ENCODE data around the gene ODF4.
A peak's percentile ranks its signal among the peaks of the same experiment; 100 is the strongest.
"Not testable (repeated sequence)": the region's sequence is repeated elsewhere in the genome, so short reads cannot be mapped to it uniquely, and the experiment has no call there.

Gene ODF4

DNA sequence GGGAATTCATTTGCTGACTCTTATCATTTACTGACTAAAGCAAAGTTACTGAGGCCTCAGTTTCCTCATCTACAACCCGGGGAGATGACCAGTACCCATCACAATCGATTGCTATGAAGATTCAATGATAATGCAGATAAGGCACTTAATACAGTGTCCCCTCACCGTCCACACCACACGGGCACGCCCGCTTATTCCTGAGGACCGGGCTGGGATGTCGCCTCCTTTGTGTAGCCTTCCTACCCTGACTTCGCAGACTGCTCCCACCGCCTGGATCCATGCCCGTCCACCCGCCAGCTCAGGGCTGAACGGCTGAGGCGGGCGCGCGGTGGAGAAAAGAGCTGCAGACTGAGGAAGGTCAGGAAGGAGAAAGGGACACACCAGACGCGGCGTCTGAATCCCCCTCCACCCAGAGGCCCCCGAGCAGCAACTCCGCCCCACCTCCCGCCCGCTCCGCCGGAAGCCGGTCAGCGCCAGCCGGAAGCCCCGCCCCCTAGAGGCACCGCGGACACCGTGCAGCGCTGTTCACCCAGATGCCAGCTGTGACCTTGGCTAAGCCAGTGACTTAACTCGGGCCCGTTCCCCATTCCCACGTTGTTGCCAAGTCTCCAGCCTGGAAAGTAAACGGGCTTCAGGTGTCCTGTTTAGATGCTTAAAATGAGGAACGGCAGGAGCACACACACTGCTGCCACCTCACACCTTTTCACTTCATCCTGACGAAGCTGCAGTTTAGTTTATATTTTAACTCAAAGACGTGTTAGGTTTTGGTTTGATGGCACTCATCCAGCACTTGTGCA, 36.8 kb downstream of the ODF4 start, which contains the start of gene KRABD2:
Gene KRABD2, minus strand, starts transcription at position 434 of the 797 bp plus-strand sequence.
- H3K9ac ChIP-seq (ENCODE audit: low read length in 5 of 5): peak within 1 kb of the TSS; percentile 93 to 97 (median 93)
- peaks cover 5 to 43% (median 35%) of the 10 kb centered on the region in 5 donors for H3K4me1 ChIP-seq (ENCODE audit: control insufficient read depth in 5 of 5, insufficient read depth in 5 of 5, low read length in 5 of 5)
- peak within 1 kb of the TSS; percentile 84 to 96 (median 96) for H3K4me3 ChIP-seq (ENCODE audit: low read depth in 1 of 5, low read length in 5 of 5)
- H3K27ac ChIP-seq (ENCODE audit: low read depth, low read length): peak within 1 kb of the TSS; percentile 86
- H3K9me3 ChIP-seq (ENCODE audit: control insufficient read depth in 5 of 5, low read length in 5 of 5): no peaks in the 10 kb centered on the region
- H3K36me3 ChIP-seq (ENCODE audit: control insufficient read depth in 5 of 5, insufficient read depth in 5 of 5, low read length in 5 of 5): peaks cover 20 to 46% (median 41%) of the 10 kb centered on the region in 5 donors
- no peaks in the 10 kb centered on the region for H3K27me3 ChIP-seq (ENCODE audit: control insufficient read depth in 5 of 5, insufficient read depth in 4 of 5, low read length in 5 of 5)

DNA sequence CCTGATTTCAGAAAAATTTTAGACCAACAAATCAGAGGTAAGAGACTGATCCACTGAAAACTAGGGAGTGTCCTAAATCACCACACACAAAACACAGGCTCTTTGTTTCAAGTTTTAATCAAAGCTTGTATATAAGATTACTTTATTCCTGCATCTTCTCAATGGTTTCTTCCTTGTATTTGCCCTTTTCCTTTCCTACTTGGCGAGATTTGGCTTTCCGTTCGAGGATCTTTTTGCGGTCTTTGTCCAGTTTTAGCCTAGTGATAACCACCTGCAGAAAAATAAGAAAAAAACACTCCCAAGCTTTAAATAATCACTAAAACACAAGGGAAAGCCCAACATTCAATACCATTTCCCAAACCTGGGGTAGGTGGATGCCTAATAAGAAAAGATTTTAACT, 37.8 kb downstream of the ODF4 start:
- Histone ChIP-seq H3K4me3 (ENCODE audit: low read depth in 1 of 5, low read length in 5 of 5) (no peak overlapping the region), H3K27me3 (ENCODE audit: control insufficient read depth in 5 of 5, insufficient read depth in 4 of 5, low read length in 5 of 5) (no peaks in the 10 kb centered on the region), H3K9ac (ENCODE audit: low read length in 5 of 5) (no peak overlapping the region), H3K36me3 (ENCODE audit: control insufficient read depth in 5 of 5, insufficient read depth in 5 of 5, low read length in 5 of 5) (peaks cover 20 to 47% (median 43%) of the 10 kb centered on the region in 5 donors), H3K27ac (ENCODE audit: low read depth, low read length) (peak overlapping the region; percentile 86), H3K4me1 (ENCODE audit: control insufficient read depth in 5 of 5, insufficient read depth in 5 of 5, low read length in 5 of 5) (peaks cover 10 to 47% (median 45%) of the 10 kb centered on the region in 5 donors), H3K9me3 (ENCODE audit: control insufficient read depth in 5 of 5, low read length in 5 of 5) (no peaks in the 10 kb centered on the region)

DNA sequence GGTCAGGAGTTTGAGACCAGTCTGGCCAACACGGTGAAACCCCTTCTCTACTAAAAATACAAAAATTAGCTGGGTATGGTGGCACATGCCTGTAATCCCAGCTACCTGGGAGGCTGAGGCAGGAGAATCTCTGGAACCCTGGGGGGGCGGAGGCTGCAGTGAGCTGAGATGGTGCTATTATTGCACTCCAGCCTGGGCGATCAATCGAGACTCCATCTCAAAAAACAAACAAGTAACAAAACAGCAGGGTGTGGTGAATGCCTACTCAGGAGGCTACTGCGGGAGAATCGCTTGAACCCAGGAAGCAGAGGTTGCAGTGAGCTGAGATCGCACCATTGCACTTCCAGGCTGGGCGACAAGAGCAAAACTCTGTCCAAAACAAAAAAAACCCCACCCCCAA, 38.5 kb downstream of the ODF4 start:
- Histone ChIP-seq H3K4me1 (ENCODE audit: control insufficient read depth in 5 of 5, insufficient read depth in 5 of 5, low read length in 5 of 5) (peaks cover 10 to 49% (median 47%) of the 10 kb centered on the region in 5 donors), H3K36me3 (ENCODE audit: control insufficient read depth in 5 of 5, insufficient read depth in 5 of 5, low read length in 5 of 5) (peaks cover 20 to 47% (median 43%) of the 10 kb centered on the region in 5 donors)
- not testable (repeated sequence) for H3K9ac ChIP-seq (ENCODE audit: low read length in 5 of 5); H3K27me3 ChIP-seq (ENCODE audit: control insufficient read depth in 5 of 5, insufficient read depth in 4 of 5, low read length in 5 of 5); H3K4me3 ChIP-seq (ENCODE audit: low read depth in 1 of 5, low read length in 5 of 5); H3K9me3 ChIP-seq (ENCODE audit: control insufficient read depth in 5 of 5, low read length in 5 of 5); H3K27ac ChIP-seq (ENCODE audit: low read depth, low read length)

DNA sequence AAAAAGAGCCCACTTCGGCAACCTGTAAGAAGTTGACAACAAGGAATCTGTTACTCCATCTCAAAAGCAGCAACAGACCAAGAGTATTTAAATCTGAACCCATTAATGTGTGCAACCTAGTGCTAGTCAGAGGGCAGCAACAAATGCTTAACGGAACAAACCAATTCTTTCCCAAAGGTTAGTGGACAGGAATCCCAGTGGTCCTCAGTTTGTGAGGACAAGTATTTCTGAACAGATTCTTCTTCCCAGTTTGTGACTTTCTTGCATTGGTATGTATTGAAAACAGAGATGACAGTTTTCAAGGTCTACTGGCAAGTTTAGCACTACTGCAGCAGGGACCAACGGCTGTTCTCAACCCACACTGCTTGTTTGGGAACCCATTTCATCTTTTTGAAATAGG, 40.4 kb downstream of the ODF4 start:
- peaks cover 12 to 66% (median 59%) of the 10 kb centered on the region in 5 donors for H3K4me1 ChIP-seq (ENCODE audit: control insufficient read depth in 5 of 5, insufficient read depth in 5 of 5, low read length in 5 of 5)
- H3K9ac ChIP-seq (ENCODE audit: low read length in 5 of 5): no peak overlapping the region
- no peak overlapping the region for H3K4me3 ChIP-seq (ENCODE audit: low read depth in 1 of 5, low read length in 5 of 5)
- H3K9me3 ChIP-seq (ENCODE audit: control insufficient read depth in 5 of 5, low read length in 5 of 5): no peaks in the 10 kb centered on the region
- H3K27me3 ChIP-seq (ENCODE audit: control insufficient read depth in 5 of 5, insufficient read depth in 4 of 5, low read length in 5 of 5): no peaks in the 10 kb centered on the region
- no peak overlapping the region for H3K27ac ChIP-seq (ENCODE audit: low read depth, low read length)
- H3K36me3 ChIP-seq (ENCODE audit: control insufficient read depth in 5 of 5, insufficient read depth in 5 of 5, low read length in 5 of 5): peaks cover 20 to 47% (median 43%) of the 10 kb centered on the region in 5 donors

DNA sequence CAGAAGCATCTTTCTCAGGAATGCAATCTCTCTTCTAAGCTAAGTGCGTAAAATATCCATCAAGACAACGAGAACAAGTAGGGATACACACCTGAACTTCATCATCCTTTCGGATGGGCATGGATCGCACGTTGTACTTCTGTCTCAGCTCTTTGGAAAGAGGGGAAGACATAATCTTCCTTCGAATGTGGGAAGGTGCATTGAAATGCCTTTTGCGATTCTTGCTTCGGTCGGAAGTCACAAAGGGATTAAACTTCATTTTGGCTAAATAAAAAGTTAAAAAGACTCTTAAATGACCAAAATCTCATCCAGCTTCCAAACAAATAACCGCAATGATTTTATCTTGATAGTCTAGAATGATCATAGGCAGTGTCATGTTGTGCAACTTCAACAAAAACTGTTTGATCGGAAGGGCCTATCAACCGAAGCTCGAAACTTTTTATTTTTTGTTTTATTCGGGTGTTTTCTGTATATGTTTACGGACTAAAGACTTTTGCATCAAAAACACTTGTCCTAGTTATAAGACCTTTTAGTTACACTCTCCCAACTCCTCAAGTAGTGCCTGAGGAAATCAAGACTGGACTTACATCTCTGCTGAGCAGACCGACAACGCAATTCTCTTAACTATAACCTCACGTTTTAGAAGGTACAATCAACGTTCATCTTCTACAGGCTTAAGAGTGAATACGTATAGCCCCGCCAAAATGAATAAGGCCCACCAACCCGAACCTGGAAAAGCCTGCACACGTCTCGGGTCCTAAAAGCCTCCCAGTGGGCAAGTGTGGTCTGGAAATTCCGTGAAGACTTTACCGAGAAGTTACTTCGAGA, 42.6 kb downstream of the ODF4 start:
- Histone ChIP-seq H3K9me3 (ENCODE audit: control insufficient read depth in 5 of 5, low read length in 5 of 5) (no peaks in the 10 kb centered on the region), H3K36me3 (ENCODE audit: control insufficient read depth in 5 of 5, insufficient read depth in 5 of 5, low read length in 5 of 5) (peaks cover 20 to 42% (median 41%) of the 10 kb centered on the region in 5 donors), H3K27ac (ENCODE audit: low read depth, low read length) (peak overlapping the region; percentile 69), H3K9ac (ENCODE audit: low read length in 5 of 5) (peak overlapping the region; percentile 81 to 93 (median 88)), H3K27me3 (ENCODE audit: control insufficient read depth in 5 of 5, insufficient read depth in 4 of 5, low read length in 5 of 5) (no peaks in the 10 kb centered on the region), H3K4me1 (ENCODE audit: control insufficient read depth in 5 of 5, insufficient read depth in 5 of 5, low read length in 5 of 5) (peaks cover 10 to 50% (median 44%) of the 10 kb centered on the region in 5 donors), H3K4me3 (ENCODE audit: low read depth in 1 of 5, low read length in 5 of 5) (peak overlapping the region; percentile 87 to 97 (median 91))

DNA sequence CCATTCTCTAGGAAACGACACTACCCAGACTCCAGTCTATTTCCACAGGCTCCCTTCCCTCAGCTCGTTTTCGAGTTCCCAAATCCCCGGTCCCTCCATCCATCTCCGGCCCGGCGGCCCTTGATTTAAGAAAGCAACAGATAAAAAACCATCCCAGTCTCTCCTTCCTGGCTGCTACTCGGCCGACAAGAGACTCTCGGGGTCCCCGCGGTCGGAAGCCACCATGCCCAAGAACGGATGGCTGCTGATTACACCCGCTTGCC, 43.2 kb downstream of the ODF4 start:
- Histone ChIP-seq H3K36me3 (ENCODE audit: control insufficient read depth in 5 of 5, insufficient read depth in 5 of 5, low read length in 5 of 5) (peaks cover 20 to 39% (median 36%) of the 10 kb centered on the region in 5 donors), H3K4me1 (ENCODE audit: control insufficient read depth in 5 of 5, insufficient read depth in 5 of 5, low read length in 5 of 5) (peaks cover 10 to 50% (median 44%) of the 10 kb centered on the region in 5 donors), H3K27me3 (ENCODE audit: control insufficient read depth in 5 of 5, insufficient read depth in 4 of 5, low read length in 5 of 5) (no peaks in the 10 kb centered on the region), H3K27ac (ENCODE audit: low read depth, low read length) (peak overlapping the region; percentile 69), H3K9me3 (ENCODE audit: control insufficient read depth in 5 of 5, low read length in 5 of 5) (no peaks in the 10 kb centered on the region), H3K9ac (ENCODE audit: low read length in 5 of 5) (peak overlapping the region; percentile 81 to 93 (median 88)), H3K4me3 (ENCODE audit: low read depth in 1 of 5, low read length in 5 of 5) (peak overlapping the region; percentile 87 to 97 (median 91))

DNA sequence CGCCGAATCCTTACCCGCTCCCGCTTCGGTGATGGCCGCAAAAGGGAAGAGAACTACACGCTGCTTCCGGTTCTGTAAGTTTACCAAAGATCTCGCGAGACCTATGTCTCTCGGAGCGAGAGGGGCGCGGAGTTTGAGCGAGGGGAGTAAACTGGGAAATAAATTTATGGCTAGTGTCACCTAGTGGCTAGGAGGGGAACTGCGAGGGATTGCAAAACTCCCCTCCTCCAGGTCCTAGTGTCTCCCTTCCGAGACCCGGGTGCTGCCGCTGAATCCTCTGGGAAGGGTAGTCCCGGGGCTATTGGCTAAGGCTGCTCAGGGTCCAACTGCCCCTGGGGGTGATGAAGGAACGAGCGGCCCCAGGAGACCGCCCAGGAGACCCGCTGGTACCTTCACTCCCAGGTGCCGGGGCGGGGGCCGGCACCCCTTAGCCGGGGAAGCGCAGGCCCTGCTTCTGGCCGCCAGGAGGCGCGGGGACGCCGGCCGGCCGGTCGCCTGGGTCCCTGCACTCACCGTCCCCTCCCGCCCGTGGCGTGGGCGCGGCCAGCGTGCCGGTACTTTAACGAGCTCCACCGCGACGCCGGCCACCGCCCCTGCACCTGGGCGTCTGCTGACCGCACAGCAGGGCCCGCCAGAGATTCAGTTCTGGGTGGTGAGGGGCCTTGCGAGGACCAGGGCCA, 43.6 kb downstream of the ODF4 start, which contains the start of gene RPL26:
Gene RPL26, minus strand, starts transcription at position 51 of the 680 bp plus-strand sequence. CDS start 883 bp downstream, outside the sequence.
- peaks cover 10 to 50% (median 44%) of the 10 kb centered on the region in 5 donors for H3K4me1 ChIP-seq (ENCODE audit: control insufficient read depth in 5 of 5, insufficient read depth in 5 of 5, low read length in 5 of 5)

DNA sequence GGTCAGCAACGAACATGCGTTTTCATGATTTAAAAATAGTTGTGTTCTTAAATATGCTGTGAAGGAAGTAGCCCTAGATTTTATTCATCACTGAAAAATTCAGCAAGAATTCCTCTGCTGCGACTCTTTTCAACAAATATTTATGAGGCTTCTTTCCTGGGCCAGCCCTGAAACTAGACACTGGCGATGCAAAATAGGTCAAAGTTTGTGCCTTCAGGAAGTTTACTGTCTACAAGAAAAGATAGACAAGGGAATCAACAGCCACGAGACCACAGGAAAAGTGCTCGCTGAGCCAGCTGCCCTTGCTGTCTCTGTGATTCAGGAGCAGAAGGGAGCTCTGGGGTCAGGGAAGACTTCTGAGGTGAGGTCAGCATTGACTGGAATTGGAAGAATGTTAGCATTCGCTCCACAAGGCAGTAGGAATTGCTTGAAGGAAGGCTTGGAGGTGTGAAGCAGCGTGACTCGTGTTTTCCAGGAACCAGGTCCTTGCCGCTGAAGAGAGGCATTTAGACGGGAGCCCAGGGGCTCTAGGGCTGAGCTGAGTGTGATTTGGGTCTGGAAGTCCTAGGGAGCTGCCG, 45.2 kb downstream of the ODF4 start:
- Histone ChIP-seq H3K36me3 (ENCODE audit: control insufficient read depth in 5 of 5, insufficient read depth in 5 of 5, low read length in 5 of 5) (peaks cover 9 to 18% (median 16%) of the 10 kb centered on the region in 5 donors), H3K4me1 (ENCODE audit: control insufficient read depth in 5 of 5, insufficient read depth in 5 of 5, low read length in 5 of 5) (peaks cover 10 to 48% (median 42%) of the 10 kb centered on the region in 5 donors), H3K9me3 (ENCODE audit: control insufficient read depth in 5 of 5, low read length in 5 of 5) (no peaks in the 10 kb centered on the region), H3K4me3 (ENCODE audit: low read depth in 1 of 5, low read length in 5 of 5) (peak overlapping the region in 1 of 5 donors; percentile 12), H3K9ac (ENCODE audit: low read length in 5 of 5) (no peak overlapping the region), H3K27me3 (ENCODE audit: control insufficient read depth in 5 of 5, insufficient read depth in 4 of 5, low read length in 5 of 5) (no peaks in the 10 kb centered on the region), H3K27ac (ENCODE audit: low read depth, low read length) (no peak overlapping the region)

More for the DNA sequence above, 43.6 kb downstream of the ODF4 start, which contains the start of gene RPL26:
- H3K4me3 ChIP-seq (ENCODE audit: low read depth in 1 of 5, low read length in 5 of 5): peak within 1 kb of the TSS; percentile 87 to 97 (median 91)
- peaks cover 20 to 34% (median 32%) of the 10 kb centered on the region in 5 donors for H3K36me3 ChIP-seq (ENCODE audit: control insufficient read depth in 5 of 5, insufficient read depth in 5 of 5, low read length in 5 of 5)
- H3K9ac ChIP-seq (ENCODE audit: low read length in 5 of 5): peak within 1 kb of the TSS; percentile 84 to 93 (median 88)
- H3K27ac ChIP-seq (ENCODE audit: low read depth, low read length): peak within 1 kb of the TSS; percentile 69
- no peaks in the 10 kb centered on the region for H3K27me3 ChIP-seq (ENCODE audit: control insufficient read depth in 5 of 5, insufficient read depth in 4 of 5, low read length in 5 of 5)
- no peaks in the 10 kb centered on the region for H3K9me3 ChIP-seq (ENCODE audit: control insufficient read depth in 5 of 5, low read length in 5 of 5)

DNA sequence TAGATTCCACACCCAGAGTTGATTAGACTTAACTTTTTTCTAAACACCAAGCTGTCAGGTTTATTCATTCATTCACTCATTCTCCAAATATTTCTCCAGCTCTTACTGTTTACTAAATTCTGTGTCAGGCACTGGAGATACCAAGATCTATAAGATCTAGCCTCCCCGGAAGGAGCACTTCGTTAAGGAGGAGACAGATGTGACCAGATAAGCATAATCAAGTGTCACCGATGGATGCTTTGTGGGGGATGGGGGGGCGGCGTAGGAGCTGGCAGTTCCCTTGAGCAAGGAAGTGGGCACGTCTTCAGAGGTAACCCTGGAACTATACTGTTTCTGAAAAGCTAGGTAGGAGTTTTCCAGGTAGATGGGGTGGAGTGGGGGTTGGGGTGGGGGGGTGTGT, 47.2 kb downstream of the ODF4 start:
- Histone ChIP-seq H3K9ac (ENCODE audit: low read length in 5 of 5) (no peak overlapping the region), H3K27ac (ENCODE audit: low read depth, low read length) (no peak overlapping the region), H3K36me3 (ENCODE audit: control insufficient read depth in 5 of 5, insufficient read depth in 5 of 5, low read length in 5 of 5) (no peaks in the 10 kb centered on the region), H3K9me3 (ENCODE audit: control insufficient read depth in 5 of 5, low read length in 5 of 5) (no peaks in the 10 kb centered on the region), H3K4me1 (ENCODE audit: control insufficient read depth in 5 of 5, insufficient read depth in 5 of 5, low read length in 5 of 5) (peaks cover 8 to 29% (median 25%) of the 10 kb centered on the region in 5 donors), H3K27me3 (ENCODE audit: control insufficient read depth in 5 of 5, insufficient read depth in 4 of 5, low read length in 5 of 5) (peaks cover 0 to under 1% (median 0%) of the 10 kb centered on the region in 5 donors), H3K4me3 (ENCODE audit: low read depth in 1 of 5, low read length in 5 of 5) (no peak overlapping the region)
